ENCODE results near the gene SLC29A1.

GRCh38 chr6:44229376-44230033 is 6.1 kb downstream of the SLC29A1 start:
- TF ChIP-seq CTCF (IDR thresholded peaks at IDR 0.05) (no peak), POLR2A (IDR thresholded peaks at IDR 0.05) (no peak)
